HFF-Myc (cell line): Measurements from ENCODE around the gene PACS1.
"Not testable (repeated sequence)": the region's sequence is repeated elsewhere in the genome, so short reads cannot be mapped to it uniquely, and the experiment has no call there.

ENCODE experiments used
- DNase-seq: peaks from one replicate; pipeline ENCODE4 v3.0.0-alpha.2; 2011; ENCODE audit warnings: low read depth; ENCODE audit errors: extremely low read depth
- H3K4me3 ChIP-seq: replicated peaks from 2 replicates; pipeline ENCODE4 v1.5.1; 2011; ENCODE audit warnings: low read depth, mild to moderate bottlenecking, control low read depth, low read length
- CTCF ChIP-seq: IDR thresholded peaks from 2 replicates; pipeline ENCODE4 v1.5.1; 2012; ENCODE audit warnings: mild to moderate bottlenecking, low read depth, low read length, control low read depth; ENCODE audit errors: missing control alignments

PACS1 gene

GRCh38 chr11:66083767-66084166, 13.7 kb downstream of the PACS1 start:
- no peak overlapping the region for H3K4me3 ChIP-seq
- DNase-seq = no peak
- no peak for TF ChIP-seq CTCF

GRCh38 chr11:66084821-66085475, 14.9 kb downstream of the PACS1 start:
- no peak overlapping the region for H3K4me3 ChIP-seq
- no peak for DNase-seq
- no peak for TF ChIP-seq CTCF

- H3K4me3 ChIP-seq = no peak overlapping the region
These were observed 17.3 kb downstream of the PACS1 start for GRCh38 chr11:66087148-66087908.

GRCh38 chr11:66089067-66089466, 19.0 kb downstream of the PACS1 start:
- no peak overlapping the region for H3K4me3 ChIP-seq
- no peak for DNase-seq
- TF ChIP-seq CTCF = no peak

More at GRCh38 chr11:66087148-66087908, 17.3 kb downstream of the PACS1 start:
- TF ChIP-seq CTCF = no peak
- DNase-seq = no peak

GRCh38 chr11:66090288-66090687, 20.2 kb downstream of the PACS1 start:
- no peak for TF ChIP-seq CTCF
- no peak for DNase-seq
- H3K4me3 ChIP-seq = no peak overlapping the region

- not testable (repeated sequence) for H3K4me3 ChIP-seq, DNase-seq
These were observed 22.1 kb downstream of the PACS1 start for GRCh38 chr11:66092125-66092524.

- not testable (repeated sequence) for H3K4me3 ChIP-seq, DNase-seq
These were observed 29.7 kb downstream of the PACS1 start for GRCh38 chr11:66099746-66100145.
